ENCODE measurements around the gene LIN7B. TPM values are rescaled to one million over a fixed set of nuclear protein-coding genes. Genes with fewer than 3 reads are reported as not detected.
"Not testable (repeated sequence)": the region's sequence is repeated elsewhere in the genome, so short reads cannot be mapped to it uniquely, and the experiment has no call there.

The LIN7B gene
- total and polyA plus RNA-seq, 2 of the 13 experiments (the other 11 are each of a cell fraction or from before 2014, with no cell fraction given), result 5.3 to 7.6 TPM

DNA sequence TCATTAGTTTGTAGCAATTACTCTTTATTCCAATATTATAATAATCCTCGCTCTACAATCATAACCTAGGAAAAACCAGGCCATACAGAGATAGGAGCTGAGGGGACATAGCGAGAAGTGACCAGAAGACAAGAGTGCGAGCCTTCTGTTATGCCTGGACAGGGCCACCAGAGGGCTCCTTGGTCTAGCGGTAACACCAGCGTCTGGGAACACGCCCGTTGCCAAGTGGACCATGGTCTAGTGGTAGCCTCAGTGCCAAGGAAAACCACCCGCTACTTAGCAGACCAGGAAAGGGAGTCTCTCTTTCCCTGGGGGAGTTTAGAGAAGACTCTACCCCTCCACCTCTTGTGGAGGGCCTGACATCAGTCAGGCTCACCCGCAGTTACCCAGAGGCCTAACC is 39.3 kb upstream of the LIN7B start:
- H2AFZ ChIP-seq (ENCODE audit: low read length); intact Hi-C loops (cut with micrococcal nuclease; ENCODE audit: unreplicated experiment): not testable (repeated sequence)
- TF ChIP-seq, protein P1, sequence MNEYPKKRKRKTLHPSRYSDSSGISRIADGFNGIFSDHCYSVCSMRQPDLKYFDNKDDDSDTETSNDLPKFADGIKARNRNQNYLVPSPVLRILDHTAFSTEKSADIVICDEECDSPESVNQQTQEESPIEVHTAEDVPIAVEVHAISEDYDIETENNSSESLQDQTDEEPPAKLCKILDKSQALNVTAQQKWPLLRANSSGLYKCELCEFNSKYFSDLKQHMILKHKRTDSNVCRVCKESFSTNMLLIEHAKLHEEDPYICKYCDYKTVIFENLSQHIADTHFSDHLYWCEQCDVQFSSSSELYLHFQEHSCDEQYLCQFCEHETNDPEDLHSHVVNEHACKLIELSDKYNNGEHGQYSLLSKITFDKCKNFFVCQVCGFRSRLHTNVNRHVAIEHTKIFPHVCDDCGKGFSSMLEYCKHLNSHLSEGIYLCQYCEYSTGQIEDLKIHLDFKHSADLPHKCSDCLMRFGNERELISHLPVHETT (CRISPR knock-in tag; conservative IDR thresholded peaks at IDR 0.05), result 0 out of 2 replicates have a peak, but pooled peaks have one; percentile 34
- TF ChIP-seq, protein P2, sequence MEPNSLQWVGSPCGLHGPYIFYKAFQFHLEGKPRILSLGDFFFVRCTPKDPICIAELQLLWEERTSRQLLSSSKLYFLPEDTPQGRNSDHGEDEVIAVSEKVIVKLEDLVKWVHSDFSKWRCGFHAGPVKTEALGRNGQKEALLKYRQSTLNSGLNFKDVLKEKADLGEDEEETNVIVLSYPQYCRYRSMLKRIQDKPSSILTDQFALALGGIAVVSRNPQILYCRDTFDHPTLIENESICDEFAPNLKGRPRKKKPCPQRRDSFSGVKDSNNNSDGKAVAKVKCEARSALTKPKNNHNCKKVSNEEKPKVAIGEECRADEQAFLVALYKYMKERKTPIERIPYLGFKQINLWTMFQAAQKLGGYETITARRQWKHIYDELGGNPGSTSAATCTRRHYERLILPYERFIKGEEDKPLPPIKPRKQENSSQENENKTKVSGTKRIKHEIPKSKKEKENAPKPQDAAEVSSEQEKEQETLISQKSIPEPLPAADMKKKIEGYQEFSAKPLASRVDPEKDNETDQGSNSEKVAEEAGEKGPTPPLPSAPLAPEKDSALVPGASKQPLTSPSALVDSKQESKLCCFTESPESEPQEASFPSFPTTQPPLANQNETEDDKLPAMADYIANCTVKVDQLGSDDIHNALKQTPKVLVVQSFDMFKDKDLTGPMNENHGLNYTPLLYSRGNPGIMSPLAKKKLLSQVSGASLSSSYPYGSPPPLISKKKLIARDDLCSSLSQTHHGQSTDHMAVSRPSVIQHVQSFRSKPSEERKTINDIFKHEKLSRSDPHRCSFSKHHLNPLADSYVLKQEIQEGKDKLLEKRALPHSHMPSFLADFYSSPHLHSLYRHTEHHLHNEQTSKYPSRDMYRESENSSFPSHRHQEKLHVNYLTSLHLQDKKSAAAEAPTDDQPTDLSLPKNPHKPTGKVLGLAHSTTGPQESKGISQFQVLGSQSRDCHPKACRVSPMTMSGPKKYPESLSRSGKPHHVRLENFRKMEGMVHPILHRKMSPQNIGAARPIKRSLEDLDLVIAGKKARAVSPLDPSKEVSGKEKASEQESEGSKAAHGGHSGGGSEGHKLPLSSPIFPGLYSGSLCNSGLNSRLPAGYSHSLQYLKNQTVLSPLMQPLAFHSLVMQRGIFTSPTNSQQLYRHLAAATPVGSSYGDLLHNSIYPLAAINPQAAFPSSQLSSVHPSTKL (CRISPR knock-in tag; IDR thresholded peaks at IDR 0.05), result 0 out of 2 replicates have a peak, but pooled peaks have one; percentile 21
- TF ChIP-seq, protein P3, sequence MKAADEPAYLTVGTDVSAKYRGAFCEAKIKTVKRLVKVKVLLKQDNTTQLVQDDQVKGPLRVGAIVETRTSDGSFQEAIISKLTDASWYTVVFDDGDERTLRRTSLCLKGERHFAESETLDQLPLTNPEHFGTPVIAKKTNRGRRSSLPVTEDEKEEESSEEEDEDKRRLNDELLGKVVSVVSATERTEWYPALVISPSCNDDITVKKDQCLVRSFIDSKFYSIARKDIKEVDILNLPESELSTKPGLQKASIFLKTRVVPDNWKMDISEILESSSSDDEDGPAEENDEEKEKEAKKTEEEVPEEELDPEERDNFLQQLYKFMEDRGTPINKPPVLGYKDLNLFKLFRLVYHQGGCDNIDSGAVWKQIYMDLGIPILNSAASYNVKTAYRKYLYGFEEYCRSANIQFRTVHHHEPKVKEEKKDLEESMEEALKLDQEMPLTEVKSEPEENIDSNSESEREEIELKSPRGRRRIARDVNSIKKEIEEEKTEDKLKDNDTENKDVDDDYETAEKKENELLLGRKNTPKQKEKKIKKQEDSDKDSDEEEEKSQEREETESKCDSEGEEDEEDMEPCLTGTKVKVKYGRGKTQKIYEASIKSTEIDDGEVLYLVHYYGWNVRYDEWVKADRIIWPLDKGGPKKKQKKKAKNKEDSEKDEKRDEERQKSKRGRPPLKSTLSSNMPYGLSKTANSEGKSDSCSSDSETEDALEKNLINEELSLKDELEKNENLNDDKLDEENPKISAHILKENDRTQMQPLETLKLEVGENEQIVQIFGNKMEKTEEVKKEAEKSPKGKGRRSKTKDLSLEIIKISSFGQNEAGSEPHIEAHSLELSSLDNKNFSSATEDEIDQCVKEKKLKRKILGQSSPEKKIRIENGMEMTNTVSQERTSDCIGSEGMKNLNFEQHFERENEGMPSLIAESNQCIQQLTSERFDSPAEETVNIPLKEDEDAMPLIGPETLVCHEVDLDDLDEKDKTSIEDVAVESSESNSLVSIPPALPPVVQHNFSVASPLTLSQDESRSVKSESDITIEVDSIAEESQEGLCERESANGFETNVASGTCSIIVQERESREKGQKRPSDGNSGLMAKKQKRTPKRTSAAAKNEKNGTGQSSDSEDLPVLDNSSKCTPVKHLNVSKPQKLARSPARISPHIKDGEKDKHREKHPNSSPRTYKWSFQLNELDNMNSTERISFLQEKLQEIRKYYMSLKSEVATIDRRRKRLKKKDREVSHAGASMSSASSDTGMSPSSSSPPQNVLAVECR (CRISPR knock-in tag; IDR thresholded peaks at IDR 0.05; ENCODE audit: borderline replicate concordance), result peak; percentile 19; the same call in 1 of the 2 replicates
- peak; percentile 82 for TF ChIP-seq STAG1 (CRISPR knock-in tag; IDR thresholded peaks at IDR 0.05)
- peak; percentile 47; the same call in 1 of the 2 replicates for TF ChIP-seq KDM2A (CRISPR knock-in tag; IDR thresholded peaks at IDR 0.05; ENCODE audit: borderline replicate concordance, low read depth)
- 0 out of 2 replicates have a peak, but pooled peaks have one; percentile 14 for TF ChIP-seq RXRB (CRISPR knock-in tag; IDR thresholded peaks at IDR 0.05; ENCODE audit: borderline replicate concordance)
- TF ChIP-seq, protein P4, sequence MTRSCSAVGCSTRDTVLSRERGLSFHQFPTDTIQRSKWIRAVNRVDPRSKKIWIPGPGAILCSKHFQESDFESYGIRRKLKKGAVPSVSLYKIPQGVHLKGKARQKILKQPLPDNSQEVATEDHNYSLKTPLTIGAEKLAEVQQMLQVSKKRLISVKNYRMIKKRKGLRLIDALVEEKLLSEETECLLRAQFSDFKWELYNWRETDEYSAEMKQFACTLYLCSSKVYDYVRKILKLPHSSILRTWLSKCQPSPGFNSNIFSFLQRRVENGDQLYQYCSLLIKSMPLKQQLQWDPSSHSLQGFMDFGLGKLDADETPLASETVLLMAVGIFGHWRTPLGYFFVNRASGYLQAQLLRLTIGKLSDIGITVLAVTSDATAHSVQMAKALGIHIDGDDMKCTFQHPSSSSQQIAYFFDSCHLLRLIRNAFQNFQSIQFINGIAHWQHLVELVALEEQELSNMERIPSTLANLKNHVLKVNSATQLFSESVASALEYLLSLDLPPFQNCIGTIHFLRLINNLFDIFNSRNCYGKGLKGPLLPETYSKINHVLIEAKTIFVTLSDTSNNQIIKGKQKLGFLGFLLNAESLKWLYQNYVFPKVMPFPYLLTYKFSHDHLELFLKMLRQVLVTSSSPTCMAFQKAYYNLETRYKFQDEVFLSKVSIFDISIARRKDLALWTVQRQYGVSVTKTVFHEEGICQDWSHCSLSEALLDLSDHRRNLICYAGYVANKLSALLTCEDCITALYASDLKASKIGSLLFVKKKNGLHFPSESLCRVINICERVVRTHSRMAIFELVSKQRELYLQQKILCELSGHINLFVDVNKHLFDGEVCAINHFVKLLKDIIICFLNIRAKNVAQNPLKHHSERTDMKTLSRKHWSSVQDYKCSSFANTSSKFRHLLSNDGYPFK (CRISPR knock-in tag; IDR thresholded peaks at IDR 0.05; ENCODE audit: borderline replicate concordance), result 0 out of 2 replicates have a peak, but pooled peaks have one; percentile 27
- TF ChIP-seq, protein P5, sequence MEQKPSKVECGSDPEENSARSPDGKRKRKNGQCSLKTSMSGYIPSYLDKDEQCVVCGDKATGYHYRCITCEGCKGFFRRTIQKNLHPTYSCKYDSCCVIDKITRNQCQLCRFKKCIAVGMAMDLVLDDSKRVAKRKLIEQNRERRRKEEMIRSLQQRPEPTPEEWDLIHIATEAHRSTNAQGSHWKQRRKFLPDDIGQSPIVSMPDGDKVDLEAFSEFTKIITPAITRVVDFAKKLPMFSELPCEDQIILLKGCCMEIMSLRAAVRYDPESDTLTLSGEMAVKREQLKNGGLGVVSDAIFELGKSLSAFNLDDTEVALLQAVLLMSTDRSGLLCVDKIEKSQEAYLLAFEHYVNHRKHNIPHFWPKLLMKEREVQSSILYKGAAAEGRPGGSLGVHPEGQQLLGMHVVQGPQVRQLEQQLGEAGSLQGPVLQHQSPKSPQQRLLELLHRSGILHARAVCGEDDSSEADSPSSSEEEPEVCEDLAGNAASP (CRISPR knock-in tag; IDR thresholded peaks at IDR 0.05; ENCODE audit: borderline replicate concordance), result peak; percentile 18; the same call in 1 of the 2 replicates

More for the DNA sequence above, 39.3 kb upstream of the LIN7B start:
- FAIRE-seq (peak; percentile 46), DNase-seq (ENCODE audit: low spot score) (peak; percentile 20)
- H3K4me3 ChIP-seq (replicated peaks in 1 of 3; ENCODE audit: insufficient read depth in 1 of 3, low read depth in 2 of 3, low read length in 3 of 3); H3K9ac ChIP-seq (ENCODE audit: insufficient read depth, low read depth, low read length); H3K36me3 ChIP-seq (replicated peaks in 1 of 2; ENCODE audit: control insufficient read depth in 1 of 2, insufficient read depth in 2 of 2, low read length in 2 of 2); H3K27ac ChIP-seq (ENCODE audit: extremely low read length, insufficient read depth, low read length); H3K4me2 ChIP-seq (ENCODE audit: low read depth, low read length); H4K20me1 ChIP-seq (ENCODE audit: insufficient read depth, low read length); ATAC-seq; POLR2A ChIA-PET; H3K79me2 ChIP-seq (ENCODE audit: insufficient read depth, low read length); H3K9me3 ChIP-seq (ENCODE audit: low read length); H3K4me1 ChIP-seq (ENCODE audit: insufficient read depth, low read length); in situ Hi-C loops (cut with HindIII; ENCODE audit: extremely low pct_ligation_motif_present, low pct_unique_long_range_greater_than_20kb); BruUV-seq (replicated peaks): not testable (repeated sequence)
- CTCF ChIA-PET (ENCODE audit: low intra/inter-chr PET ratio, low total read pairs), result interaction anchor here (0.8 kb wide), 1 partner anchor 133 kb away, joined by 3 read pairs; no protein-coding TSS in a partner anchor
- H3K27me3 ChIP-seq (ENCODE audit: control insufficient read depth in 1 of 2, insufficient read depth in 2 of 2, low read length in 2 of 2), result peaks cover 2 to 22% of the 10 kb centered on the region in 2 experiments
- WGBS (ENCODE audit: low lambda C conversion rate), result 8% methylated on average over 8 of the region's 9 CpGs

Measured in HepG2 (cell line).